ENCODE results near the gene GARRE1.

GARRE1 gene

DNA sequence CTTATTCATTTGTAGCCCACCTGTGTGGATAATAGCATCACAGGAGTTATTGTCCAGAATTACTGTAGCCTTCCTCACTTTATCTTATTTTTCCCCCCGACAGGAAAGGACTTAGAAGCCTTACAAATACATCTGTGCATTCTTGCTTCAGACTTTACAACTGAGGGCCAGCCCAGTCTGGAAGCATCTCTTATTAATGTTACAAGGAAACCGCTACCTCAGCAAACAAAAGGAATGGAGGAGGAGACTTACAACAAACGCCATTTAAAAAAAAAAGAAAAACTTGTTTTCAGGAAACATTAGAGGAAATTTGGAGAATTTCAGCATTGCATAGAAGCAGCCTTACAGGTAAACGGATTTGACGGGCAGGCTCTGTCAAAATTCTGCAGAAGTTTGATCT lies 45.2 kb downstream of the GARRE1 start:
- no peak for DNase-seq

DNA sequence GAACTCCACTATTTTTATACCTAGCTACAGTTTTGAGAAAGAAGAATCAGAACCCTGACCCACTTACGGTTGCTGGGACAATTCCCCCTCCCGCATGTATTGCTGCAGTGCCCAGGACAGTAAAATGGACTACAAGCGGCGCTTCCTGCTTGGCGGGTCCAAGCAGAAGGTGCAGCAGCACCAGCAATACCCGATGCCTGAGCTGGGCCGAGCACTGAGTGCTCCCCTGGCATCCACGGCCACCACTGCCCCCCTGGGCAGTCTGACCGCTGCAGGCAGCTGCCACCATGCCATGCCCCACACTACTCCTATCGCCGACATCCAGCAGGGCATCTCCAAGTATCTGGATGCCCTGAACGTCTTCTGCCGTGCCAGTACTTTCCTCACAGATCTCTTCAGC lies 46.0 kb downstream of the GARRE1 start:
- DNase-seq = no peak

GRCh38 chr19:34300962-34301361 lies 46.6 kb downstream of the GARRE1 start:
- no peak for DNase-seq

Data from GF-D8 (cell line).